ENCODE data around the gene FBLN1. TPM values are rescaled to one million over a fixed set of nuclear protein-coding genes. Genes with fewer than 3 reads are reported as not detected.
"Not testable (repeated sequence)": the region's sequence is repeated elsewhere in the genome, so short reads cannot be mapped to it uniquely, and the experiment has no call there.

Gene FBLN1
- total and polyA plus RNA-seq, 2 donors (not counting 3 experiments of a cell fraction or from before 2014, with no cell fraction given): 1.2 to 4.0 TPM

DNA sequence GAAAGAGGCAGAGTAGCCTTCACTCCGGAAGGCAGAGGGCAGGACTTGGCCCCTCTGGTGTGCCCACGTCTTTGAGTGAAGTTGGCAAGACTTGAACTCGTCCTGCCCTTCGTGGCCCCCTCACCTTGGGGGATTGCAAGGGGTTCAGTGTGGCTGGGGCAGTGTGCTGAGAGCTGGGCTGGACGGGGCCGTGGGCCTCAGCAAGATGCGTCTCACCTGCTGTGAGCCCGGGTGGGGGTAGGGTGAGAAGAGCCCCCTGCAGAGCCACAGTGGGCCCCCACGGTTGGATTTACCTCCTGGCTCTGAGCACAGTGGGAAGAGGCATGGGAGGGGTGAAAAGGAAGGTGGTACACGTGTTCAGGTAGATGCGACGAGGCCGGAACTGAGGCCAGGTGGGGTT lies 87.6 kb downstream of the FBLN1 start:
- H3K4me1 ChIP-seq (ENCODE audit: control insufficient read depth, extremely low read depth, insufficient read depth, low read length): no peaks in the 10 kb centered on the region
- no peaks in the 10 kb centered on the region for H3K9me1 ChIP-seq (replicated peaks; ENCODE audit: control insufficient read depth, extremely low read depth, insufficient read depth, low read length)
- DNase-seq (ENCODE audit: low read depth, low spot score) (no peak), FAIRE-seq (no peak)
- no peaks in the 10 kb centered on the region for H3K9me3 ChIP-seq (replicated peaks; ENCODE audit: control insufficient read depth, insufficient read depth, low read length)
- H3K27me3 ChIP-seq (ENCODE audit: control insufficient read depth in 2 of 2, insufficient read depth in 2 of 2, low read length in 2 of 2): no peaks in the 10 kb centered on the region
- intact Hi-C loops (cut with micrococcal nuclease): no loop called here
- no TSS peak for BruUV-seq (replicated peaks)
- H3K27ac ChIP-seq (ENCODE audit: insufficient read depth, low read depth, low read length): no peak overlapping the region
- TF ChIP-seq CTCF (IDR thresholded peaks at IDR 0.05; ENCODE audit: extremely low read depth in 1 of 2, insufficient read depth in 1 of 2, low read depth in 1 of 2, low read length in 2 of 2) (no peak), MAX (IDR thresholded peaks at IDR 0.05; ENCODE audit: insufficient read depth, insufficient read length) (no peak), JUN (IDR thresholded peaks at IDR 0.05; ENCODE audit: borderline replicate concordance, insufficient read depth, insufficient read length, low read depth) (no peak), POLR2A (IDR thresholded peaks at IDR 0.05; ENCODE audit: low read depth, low read length) (no peak), EZH2 (IDR thresholded peaks at IDR 0.05; ENCODE audit: borderline replicate concordance, low read depth, low read length, severe bottlenecking) (no peak), MYC (IDR thresholded peaks at IDR 0.05; ENCODE audit: low read depth, low read length) (no peak), POLR2AphosphoS5 (IDR thresholded peaks at IDR 0.05; ENCODE audit: insufficient read depth, low read depth, low read length) (no peak), GATA2 (IDR thresholded peaks at IDR 0.05; ENCODE audit: insufficient read depth, insufficient read length, low read depth, low read length) (no peak), FOS (IDR thresholded peaks at IDR 0.05; ENCODE audit: borderline replicate concordance, insufficient read depth, low read length) (no peak)
- no peak overlapping the region for H3K4me2 ChIP-seq (ENCODE audit: insufficient read depth, low read length)
- H2AFZ ChIP-seq (ENCODE audit: low read depth, low read length): no peak overlapping the region
- no peak overlapping the region for H3K9ac ChIP-seq (replicated peaks; ENCODE audit: extremely low read depth, insufficient read depth, low read length)
- no peaks in the 10 kb centered on the region for H3K79me2 ChIP-seq (ENCODE audit: control insufficient read depth, insufficient read depth, low read length)
- no peaks in the 10 kb centered on the region for H4K20me1 ChIP-seq (replicated peaks; ENCODE audit: control insufficient read depth, extremely low read depth, insufficient read depth, low read length)
- ChIA-PET CTCF (no interaction called here), POLR2A (no interaction called here)
- dilution Hi-C loops (cut with MboI; ENCODE audit: extremely low pct_ligation_motif_present, low sequenced_read_pairs): no loop called here
- no peaks in the 10 kb centered on the region for H3K36me3 ChIP-seq (ENCODE audit: control insufficient read depth in 2 of 2, extremely low read depth in 1 of 2, insufficient read depth in 2 of 2, low read length in 2 of 2)
- H3K4me3 ChIP-seq (replicated peaks in 1 of 3; ENCODE audit: insufficient read depth in 1 of 3, low read depth in 1 of 3, low read length in 3 of 3): no peak overlapping the region

DNA sequence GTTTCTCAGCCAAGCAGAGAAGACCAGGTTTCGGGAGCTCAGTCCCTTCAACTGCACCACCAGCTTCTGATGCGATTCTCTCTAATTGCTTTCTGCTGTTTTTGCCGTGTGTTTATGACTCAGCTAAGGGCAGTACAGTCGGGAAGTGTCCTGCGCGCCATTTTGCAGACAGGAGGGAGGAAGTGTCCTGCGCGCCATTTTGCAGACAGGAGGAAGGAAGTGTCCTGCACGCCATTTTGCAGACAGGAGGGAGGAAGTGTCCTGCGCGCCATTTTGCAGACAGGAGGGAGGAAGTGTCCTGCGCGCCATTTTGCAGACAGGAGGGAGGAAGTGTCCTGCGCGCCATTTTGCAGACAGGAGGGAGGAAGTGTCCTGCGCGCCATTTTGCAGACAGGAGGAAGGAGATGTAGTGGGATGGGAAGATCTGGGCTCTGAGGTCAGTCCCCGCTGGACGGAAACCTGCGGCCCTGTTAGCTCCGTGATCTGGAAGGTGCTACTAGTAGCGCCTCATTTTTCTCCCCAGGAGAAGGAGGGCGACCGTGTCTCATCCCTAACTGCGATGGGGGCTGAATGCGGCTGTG lies 89.0 kb downstream of the FBLN1 start:
- intact Hi-C loops (cut with micrococcal nuclease); H3K9me3 ChIP-seq (replicated peaks; ENCODE audit: control insufficient read depth, insufficient read depth, low read length); BruUV-seq (replicated peaks); H3K27ac ChIP-seq (ENCODE audit: insufficient read depth, low read depth, low read length); FAIRE-seq; H3K79me2 ChIP-seq (ENCODE audit: control insufficient read depth, insufficient read depth, low read length); H3K9ac ChIP-seq (replicated peaks; ENCODE audit: extremely low read depth, insufficient read depth, low read length); POLR2A ChIA-PET; DNase-seq (ENCODE audit: low read depth, low spot score); H3K4me1 ChIP-seq (ENCODE audit: control insufficient read depth, extremely low read depth, insufficient read depth, low read length); H4K20me1 ChIP-seq (replicated peaks; ENCODE audit: control insufficient read depth, extremely low read depth, insufficient read depth, low read length); dilution Hi-C loops (cut with MboI; ENCODE audit: extremely low pct_ligation_motif_present, low sequenced_read_pairs); H3K27me3 ChIP-seq (ENCODE audit: control insufficient read depth in 2 of 2, insufficient read depth in 2 of 2, low read length in 2 of 2); H3K9me1 ChIP-seq (replicated peaks; ENCODE audit: control insufficient read depth, extremely low read depth, insufficient read depth, low read length); H3K36me3 ChIP-seq (ENCODE audit: control insufficient read depth in 2 of 2, extremely low read depth in 1 of 2, insufficient read depth in 2 of 2, low read length in 2 of 2); H3K4me3 ChIP-seq (replicated peaks in 1 of 3; ENCODE audit: insufficient read depth in 1 of 3, low read depth in 1 of 3, low read length in 3 of 3); H3K4me2 ChIP-seq (ENCODE audit: insufficient read depth, low read length); H2AFZ ChIP-seq (ENCODE audit: low read depth, low read length): not testable (repeated sequence)
- CTCF ChIA-PET: interaction anchor here (1.0 to 1.3 kb wide), 4 partner anchors 9 to 15 kb away, joined by 3 to 5 read pairs (median 3); no protein-coding TSS in a partner anchor

All from endothelial cell of umbilical vein (primary cell).